Daoy (cell line): Measurements from ENCODE around the gene LINC00237. TPM values are rescaled to one million over a fixed set of nuclear protein-coding genes. Genes with fewer than 3 reads are reported as not detected.

Source experiments
- DNase-seq: peaks from one replicate; pipeline ENCODE4 v3.0.0-alpha.2; 2015; ENCODE audit warnings: low read depth
- total RNA-seq: library from RNA; depleted of rRNA; stranded (reverse); fragments of >200 nt; shearing (Covaris generic); gene quantifications from 2 replicates; pipeline ENCODE4 v1.2.3, GENCODE V29; 2014

The LINC00237 gene
- total RNA-seq, 1 experiment from 2014 or later = not detected

DNA sequence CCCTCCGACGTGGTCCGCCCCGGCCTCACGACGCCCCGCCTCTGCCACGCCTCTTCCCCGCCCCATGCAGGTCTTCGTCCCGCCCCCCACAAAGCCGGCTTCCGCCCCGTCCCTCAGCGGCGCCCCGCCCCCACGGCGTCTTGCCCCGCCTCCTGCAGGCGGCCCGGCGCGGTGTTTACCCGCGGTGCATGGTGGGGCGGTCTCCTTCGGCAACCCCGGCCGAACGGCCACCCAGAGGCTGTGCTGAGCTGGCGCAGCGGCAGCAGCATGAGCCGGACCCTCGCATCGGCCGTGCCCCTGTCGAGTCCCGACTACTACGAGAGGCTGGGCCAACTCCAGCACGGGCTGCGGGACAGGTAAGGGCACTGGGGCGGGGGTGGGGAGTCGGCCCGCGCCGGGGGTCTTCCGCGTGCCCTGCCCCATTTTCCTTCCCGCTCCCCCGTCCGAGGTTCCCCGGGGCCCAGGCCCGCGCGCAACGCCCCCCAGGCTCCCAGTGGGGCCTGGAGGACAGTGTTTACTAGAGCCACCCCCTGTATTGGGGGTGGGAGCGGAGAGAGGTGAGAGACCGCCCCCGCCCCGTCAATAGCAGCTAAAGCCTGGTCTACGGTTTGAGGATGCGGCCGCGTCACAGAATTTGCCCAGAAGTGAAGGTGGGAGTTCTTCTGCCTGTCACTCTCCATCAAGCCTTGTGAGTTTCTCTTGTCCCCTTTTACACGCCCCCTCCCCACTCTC lies 19.9 kb upstream of the LINC00237 start, which contains the start of gene KIZ:
TSS of gene KIZ (plus strand) at position 234 of the 732 bp plus-strand sequence. CDS start at position 268, 34 bp downstream.
- DNase-seq = peak; percentile 96

DNA sequence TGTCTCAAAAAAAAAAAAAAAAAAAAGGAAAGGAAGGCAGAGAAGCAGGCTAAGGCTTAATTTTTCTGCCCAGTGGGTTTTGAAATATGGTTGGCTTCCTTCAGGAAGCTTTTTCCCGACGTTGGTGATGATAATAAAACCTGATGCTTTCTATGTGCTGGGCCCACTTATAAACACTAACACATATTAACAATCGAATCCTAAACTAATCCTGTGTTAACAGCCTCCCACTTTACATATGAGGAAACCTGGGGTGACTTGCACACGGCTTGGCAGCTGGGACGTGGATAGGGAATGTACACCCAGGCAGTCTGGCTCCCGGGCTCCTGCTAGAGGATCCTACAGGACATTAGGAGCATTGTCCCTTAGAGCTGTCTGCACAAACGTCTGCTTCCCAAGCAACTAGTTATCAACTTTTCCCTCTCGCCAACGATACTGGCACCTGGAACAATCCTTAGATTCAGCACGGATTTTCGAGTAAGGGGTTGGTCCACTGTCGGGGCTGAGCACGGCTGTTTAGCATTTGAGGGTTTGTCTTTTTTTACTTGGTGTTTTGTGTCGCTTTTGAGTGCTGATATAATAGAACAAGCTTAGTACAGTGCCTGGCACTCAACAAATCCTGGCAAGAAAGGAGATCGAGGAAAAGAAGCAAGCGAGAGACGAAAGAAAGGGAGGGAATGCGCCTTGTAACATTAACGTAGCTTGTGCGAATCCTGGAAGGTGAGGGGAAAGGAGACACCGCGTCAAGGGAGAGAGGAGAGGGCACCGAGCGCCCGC lies 19.1 kb upstream of the LINC00237 start:
- peak; percentile 41 for DNase-seq

DNA sequence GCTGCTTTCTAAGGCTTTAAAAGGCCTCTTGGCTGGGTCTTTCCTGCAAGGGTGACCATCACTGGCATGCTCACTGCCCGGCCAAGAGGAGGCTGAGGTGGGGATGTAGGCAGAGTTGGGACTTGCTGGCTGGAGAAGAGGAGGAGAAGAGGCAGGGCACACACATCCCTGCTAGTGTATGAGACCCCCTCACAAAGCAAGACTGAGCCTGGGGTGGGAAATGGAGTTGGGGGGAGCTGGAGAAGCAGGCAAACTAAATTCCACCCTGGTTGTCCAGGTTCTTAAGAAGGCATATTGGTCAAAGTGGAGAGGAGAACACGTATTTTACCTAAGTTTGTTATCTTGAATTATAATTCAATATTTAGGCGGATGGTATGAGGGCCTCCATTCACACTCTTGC lies 18.0 kb upstream of the LINC00237 start:
- DNase-seq = no peak

DNA sequence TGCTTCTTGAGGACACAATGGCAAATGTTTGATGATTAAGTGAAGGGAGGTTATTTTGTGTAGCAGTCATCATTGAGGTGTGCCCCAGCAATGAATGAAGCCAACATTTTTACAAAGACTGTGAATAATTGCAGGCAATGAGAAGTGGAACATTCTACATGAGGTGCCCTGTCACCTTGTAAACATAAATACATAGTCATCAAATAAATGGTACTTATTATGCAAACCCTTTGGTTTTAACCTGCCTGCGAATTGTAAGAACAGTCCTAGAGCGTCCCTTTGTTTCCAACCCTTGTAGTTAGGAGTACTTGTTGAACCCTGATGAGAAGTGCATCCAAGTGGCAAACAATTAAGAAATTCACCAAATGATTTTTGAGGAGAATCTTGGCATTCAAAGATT lies 12.6 kb upstream of the LINC00237 start:
- DNase-seq = no peak

DNA sequence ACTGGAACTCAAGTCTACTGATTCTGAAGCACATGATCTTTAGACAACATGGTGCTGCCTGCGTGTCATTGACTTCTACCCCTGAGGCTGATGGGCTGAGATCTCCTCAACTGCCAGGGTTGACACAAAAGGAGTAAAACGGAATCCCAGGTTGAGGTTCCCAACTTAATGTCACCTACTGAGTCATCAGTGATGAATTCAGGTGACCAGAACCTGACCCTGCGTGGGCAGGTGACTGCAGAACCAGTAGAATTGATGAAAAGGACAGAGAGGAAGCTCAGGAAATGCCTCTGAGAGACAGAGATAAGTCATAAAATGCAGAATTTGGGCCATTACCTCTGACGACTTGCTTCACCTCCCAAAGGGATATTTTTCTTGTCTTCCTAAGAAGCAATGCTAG lies 12.0 kb upstream of the LINC00237 start:
- DNase-seq = no peak

DNA sequence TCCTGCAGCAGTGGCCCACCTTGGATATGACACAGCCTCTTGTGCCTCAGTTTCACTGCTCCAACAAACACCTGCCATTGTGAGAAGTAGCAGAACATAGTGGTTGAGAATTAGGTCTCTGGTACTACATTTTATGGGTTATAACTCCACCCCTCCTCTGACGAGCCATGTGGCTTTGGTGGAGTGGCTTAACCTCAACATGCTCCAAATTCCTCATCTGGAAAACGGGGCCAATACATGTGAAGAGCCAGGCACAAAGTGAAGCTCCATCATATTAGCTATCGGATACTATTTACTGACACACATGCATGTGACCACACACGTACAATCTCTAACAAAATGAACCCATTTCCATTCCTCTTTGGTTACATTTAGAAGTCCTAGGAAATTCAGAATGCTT lies 11.4 kb upstream of the LINC00237 start:
- no peak for DNase-seq

DNA sequence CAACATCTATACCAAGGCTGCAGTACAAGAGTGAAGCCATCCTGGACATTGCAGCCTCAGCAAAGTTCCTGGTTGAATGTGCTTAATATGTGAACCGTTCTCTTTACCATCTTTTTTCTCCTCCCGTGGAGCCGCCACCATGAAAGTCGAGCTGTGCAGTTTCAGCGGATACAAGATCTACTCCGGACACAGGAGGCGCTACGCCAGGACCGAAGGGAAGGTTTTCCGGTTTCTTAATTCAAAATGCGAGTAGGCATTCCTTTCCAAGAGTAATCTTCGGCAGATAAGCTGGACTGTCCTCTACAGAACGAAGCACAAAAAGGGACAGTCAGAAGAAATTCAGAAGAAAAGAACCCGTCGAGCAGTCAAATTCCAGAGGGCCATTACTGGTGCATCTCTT lies 8.4 kb upstream of the LINC00237 start:
- no peak for DNase-seq

DNA sequence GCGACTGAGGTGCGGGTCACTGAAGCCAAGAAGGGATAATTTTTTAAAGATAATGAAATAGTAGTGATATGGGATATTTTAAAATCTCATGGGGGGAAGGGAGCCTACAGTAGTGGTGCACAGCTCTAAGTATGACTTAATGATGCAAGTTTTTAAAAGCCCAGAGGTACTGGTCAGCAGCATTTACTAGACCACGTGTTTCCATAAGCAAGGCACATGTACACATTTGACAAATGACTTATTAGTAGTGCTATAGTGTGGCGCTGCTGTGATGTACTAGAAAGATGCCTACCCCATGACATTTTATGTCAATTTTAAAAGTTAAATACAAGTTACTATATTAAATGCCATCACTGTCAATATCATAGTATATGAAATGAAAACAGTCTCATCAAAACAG lies 7.5 kb upstream of the LINC00237 start:
- DNase-seq = no peak

DNA sequence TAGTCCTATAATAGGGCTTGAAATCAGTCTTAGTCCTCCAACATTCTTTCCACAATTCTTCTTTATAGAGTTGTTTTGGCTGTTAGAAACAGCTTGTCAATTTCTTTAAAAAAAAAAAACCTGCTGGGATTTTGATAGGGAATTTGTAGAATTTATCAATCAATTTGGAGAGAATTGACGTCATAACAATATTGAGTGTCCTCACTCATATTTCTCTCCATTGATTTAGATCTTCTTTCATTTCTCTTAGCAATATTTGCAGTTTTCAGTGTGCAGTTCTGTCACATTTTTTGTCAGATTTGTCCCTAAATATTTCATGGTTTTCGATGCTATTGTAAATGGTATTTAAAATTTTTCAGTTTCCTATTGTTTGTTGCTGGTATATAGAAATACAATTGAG lies 5.3 kb upstream of the LINC00237 start:
- no peak for DNase-seq

DNA sequence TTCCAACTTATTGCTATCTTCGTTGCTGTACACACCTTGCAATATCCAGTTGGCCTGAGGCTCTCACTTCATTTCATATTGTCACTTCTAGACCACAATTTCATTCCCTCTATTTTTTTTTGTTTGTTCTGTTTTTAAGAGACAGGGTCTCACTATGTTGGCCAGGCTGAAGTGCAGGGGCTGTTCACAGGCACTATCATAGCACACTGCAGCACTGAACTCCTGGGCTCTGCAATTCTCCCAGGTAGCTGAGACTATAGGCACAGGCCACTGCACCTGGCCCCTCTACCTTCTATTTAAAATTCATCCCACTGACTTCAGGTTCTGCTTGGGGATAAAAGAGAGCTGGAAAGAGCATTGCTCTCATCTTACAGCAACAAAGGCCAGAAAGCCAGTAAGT lies 4.7 kb upstream of the LINC00237 start:
- no peak for DNase-seq

DNA sequence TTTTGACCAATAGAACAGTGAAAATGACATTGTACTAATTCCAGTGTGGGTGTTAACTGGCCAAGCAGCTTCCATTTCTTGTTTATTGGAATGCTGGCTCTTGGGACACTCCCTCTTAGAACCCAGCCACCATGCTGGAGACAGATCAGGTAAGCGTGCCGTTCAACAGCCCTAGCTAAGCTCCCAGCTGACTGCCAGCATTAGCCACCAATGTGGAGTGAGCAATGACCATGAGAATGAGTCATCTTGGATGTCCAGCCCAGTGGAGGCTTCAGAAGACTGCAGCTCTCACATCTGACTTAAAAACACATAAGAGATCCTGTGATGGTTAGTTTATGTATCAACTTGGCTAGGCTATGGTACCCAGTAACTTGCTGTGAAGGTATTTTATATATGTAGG lies 3.0 kb upstream of the LINC00237 start:
- DNase-seq = no peak

DNA sequence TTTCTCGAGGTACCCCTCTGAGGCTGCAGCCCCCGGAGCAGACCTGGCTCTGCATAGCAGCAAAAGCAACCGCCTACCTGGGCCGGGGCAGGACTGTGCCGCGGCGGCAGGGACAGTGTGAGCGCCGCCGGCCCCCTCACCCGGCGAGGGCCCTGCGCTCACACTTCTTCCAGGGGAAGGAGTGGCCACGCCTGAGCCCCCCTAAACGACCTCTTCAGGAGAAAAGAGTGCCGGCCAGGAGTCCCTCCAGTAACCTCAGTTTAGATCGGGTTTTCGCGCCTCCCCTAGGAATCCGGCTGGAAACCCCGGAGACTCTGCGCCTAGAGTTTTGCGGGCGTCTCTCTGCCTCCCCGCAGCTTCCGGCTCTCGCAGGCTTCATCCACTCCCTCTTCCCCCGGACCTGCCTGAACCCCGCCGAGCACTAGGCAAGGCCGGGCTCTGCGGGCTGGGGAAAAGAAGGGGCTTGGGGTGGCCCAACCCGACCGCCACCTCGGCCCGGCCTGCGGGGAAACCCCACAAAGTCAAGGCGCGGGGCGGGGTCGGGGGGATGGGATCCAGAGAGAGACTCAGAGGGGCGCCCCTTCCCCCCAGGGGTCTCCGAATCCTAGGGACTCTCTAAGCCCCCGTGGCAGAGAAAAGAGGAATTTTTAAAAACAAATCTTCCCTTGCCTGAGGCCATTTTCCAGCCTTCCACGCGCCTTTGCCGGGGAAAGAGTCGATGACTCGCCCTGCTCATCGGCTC lies 558 bp downstream of the LINC00237 start:
- peak; percentile 32 for DNase-seq

DNA sequence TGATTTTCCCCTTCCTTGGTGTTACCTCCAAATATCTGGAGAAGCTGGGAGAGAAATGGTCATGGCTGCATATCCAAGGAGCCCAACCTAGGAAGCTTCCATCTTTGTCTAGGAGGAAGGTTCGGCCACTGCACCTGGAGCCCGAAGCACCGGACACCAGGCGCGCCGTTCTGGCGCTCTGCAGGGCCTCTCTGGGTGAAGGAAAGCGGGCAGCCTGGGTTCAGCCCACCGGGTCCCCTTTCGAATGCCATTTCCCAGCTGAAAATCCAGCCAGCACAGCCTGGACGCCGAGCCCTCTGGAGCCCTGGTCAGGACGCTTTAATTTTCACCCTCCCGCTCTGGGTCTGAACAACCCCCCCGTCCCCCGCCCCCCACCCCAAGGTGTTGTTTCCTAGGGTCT lies 1.2 kb downstream of the LINC00237 start:
- no peak for DNase-seq

DNA sequence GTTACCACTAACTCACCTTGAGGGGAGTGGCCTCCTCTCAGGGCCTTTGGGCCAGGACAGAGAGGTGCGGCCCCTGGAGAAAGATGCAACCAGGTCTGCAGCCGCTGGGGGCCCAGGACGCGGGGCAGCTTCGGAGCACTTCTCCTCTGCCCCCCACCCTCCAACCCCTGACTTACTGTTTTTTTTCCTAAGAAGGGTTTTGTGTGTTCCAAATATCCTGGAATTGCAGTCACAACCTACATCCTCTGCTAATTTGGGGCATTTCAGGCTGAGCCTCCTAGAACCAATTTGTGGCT lies 1.7 kb downstream of the LINC00237 start:
- DNase-seq = no peak

DNA sequence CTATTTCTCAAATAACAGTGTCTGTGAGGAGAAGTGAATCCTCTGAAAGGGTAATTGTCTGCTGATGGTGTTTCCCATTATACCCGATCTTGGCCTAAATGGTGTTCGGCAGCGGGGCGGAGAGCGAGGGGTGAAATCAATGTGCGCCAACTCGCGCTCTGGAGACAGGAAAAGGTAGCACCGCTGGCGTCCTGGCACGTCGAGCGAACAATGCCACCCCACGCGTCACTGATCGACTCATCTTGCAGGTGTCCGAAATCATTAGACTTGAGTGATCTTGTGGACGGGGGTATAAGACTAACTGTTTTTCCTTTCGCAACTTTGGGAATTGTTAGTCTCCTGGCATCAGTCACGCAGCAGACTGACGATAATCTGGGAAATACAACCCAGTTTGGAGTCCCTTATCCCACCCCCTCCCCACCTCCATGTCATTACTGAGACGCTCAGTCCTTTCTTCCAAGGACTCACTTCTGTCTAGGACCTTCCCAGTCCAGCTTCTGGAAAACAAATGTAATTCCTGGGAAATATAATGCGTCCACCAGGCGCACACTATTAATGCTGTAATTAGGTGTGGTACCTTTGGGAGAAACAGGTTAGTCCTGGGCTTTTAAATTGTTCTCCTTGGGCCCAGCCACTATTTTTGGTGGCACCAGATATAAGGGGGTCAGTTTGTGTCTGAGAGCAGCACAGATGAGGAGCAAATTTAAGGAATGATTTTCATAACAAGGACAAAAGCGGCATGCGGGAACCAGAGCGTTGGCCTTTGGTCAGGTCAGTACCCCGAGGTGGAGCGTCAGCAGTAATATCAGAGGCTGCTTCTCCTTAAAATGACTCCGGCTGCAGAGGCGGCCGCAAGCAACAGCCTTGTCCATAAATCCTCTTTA lies 2.3 kb downstream of the LINC00237 start:
- no peak for DNase-seq

DNA sequence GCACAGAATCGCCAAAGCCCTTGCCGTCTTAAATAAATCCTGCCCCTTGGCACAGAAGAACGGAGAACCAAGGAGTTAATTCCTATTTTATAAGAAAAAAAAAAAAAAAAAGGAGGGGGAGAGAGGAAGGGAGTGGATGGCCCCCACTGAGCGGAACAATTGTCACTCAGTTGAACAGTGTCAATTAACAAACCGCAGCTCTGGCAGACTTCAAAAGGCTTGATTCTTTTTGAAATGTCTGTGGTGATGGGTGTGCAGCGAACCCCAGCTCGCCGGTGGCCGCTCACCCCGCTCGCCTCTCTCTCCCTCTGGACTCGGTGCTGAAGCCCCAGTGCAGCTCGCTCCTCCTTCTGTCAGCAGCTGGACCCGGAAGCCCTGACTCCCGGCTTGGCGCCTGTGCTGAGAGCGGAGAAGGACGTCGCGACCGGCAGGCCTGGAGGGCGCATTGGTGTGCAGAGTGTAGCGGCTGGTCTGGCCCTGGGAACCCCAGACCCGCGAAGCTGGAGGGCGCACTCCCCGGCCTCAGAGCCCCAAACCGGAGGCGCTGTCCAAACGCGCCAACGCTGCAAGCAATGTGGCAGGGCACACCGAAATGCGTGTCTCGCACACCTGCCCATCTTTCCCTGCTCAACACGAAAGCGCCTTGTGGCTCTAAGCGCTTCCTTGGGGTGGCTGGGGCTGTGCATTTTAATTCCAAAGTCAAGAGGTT lies 3.4 kb downstream of the LINC00237 start:
- DNase-seq = peak; percentile 45

DNA sequence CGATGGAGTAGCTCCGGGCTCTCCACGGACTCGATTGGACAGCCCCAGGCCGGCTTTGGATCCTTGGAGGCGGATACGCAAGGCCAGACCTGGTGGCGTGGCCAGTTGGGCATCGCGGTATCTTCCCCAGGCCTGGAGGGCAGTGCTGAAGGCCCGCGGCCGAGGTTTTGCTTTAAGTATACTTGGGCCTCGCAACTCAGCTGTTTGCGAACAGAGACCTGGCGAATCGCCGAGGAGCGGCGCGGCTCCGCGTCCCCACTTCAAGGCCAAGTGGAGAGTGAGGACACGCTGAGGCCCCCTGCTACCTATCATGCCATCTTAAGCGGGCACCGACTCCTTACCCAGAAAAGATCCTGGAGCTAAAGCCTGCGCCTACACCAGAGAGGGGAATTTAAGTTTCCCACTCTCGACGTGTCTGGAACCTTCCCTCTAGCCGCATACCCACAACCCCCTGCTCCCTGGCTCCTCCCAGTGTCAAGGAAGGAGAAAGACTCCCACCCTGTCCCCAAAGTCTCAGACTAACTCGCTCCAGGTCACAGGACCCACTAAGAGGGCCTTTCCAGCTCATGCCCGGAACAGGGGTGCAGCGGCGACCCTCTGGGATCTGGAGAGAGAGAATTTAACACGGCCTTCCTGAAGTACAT lies 4.1 kb downstream of the LINC00237 start:
- no peak for DNase-seq

DNA sequence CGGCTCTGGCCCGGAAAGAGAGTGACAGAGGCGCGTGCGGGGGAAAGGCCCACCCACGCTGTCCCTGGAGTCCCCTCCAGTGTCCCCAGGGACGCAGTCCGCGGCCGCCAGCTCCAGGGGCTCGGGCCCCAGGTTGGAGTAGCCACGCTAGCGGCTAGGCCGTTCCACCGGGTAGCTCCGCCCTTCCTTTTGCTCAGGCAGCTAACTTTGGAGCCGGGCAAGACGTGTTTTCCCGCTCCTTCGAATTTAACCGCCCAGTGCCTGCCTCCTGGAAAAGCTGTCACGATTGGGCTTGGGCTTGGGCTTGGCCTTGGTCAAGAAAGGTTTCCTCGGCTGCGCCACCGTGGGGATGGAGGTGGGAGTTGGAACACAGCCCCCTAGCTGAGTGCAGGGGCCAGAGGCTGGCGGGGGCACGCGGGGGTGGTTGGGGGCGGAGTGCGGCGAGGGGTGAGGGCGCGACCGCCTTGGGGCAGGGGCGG lies 4.7 kb downstream of the LINC00237 start:
- peak; percentile 49 for DNase-seq

DNA sequence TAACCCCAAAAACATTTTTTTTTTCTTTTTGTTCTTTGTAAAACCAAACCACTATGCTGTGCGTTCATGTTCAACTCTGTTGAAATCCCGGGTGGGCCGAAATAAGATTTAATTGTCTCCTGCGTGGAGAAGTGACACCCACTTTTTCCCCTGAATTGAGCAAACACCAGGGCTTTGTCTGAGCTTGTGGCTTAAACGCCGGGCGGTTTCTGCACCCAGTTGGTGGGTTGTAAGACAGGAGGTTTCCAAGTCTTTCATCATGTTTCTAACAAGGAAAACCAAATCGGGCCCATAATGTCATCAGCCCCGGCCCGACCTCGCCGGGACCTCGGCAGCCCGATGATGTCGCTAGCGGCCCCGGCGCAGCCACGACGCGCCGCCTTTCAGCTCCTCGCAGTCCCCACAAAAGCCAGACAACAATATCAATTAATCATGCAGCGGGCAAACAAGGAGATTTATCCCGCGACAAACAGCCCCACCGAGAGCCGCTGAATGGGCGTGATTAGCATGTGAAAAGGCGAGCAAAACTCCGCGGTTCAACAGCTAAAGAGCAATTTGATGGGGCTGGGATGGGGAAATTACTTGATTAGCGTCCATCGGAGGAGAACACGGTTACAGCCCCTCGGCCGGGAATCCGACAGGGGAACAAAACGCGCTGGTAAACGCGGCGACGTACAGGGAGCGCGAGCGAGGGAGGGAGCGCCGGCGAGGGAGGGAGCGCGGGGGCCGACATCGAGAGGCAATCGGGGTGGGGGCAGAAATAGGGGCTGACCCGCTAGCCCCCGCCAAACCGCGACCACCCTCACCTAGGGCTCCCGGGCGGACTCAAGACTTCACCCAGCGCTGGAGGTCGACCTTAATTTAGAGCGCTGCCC lies 5.3 kb downstream of the LINC00237 start:
- DNase-seq = peak; percentile 33
